ENCODE data around the gene MPZL2. TPM values are rescaled to one million over a fixed set of nuclear protein-coding genes. Genes with fewer than 3 reads are reported as not detected.

Gene MPZL2
- total and polyA plus RNA-seq, 7 donors, result 1.0 to 8.1 (median 3.4) TPM

DNA sequence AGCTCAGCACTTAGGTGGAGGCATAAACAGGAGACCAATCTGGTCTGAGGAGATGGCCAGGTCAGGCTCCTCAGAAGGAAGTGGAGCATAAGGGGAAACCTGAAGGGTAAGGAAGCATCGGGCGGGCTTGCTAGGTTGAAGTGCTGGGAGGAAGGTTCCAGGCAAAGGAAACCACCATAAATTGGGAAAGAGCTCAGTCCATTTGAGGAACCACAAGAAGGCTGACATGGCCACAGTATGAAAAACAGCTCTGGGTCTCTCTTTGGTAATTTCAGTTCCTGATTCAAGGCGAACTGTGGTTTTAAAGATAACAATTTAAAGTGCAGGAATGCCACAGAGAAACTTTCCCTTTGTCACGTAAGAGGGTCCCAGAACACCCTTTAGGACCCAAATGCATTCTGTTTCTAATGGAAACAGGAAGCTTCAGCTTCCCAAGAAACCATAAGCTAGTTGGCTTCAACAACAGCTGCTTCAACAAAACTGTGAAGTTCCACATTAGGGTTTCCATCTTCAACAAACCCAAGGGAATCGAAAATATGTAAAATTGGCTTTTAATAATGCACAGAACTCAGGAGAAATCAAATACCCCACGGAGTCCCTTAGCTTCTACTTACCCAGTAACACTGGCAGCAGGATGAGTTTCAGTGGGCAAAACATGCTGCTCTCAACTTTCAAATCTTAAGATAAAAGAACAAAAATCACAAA is 49.7 kb downstream of the MPZL2 start:
- Histone ChIP-seq H3K27me3 (ENCODE audit: insufficient read depth in 3 of 3, low read length in 2 of 3) (peaks cover 4 to 34% (median 4%) of the 10 kb centered on the region in 3 donors), H3K4me3 (no peak overlapping the region), H3K4me1 (no peaks in the 10 kb centered on the region), H3K9me3 (no peaks in the 10 kb centered on the region), H3K36me3 (ENCODE audit: insufficient read depth in 1 of 2, low read depth in 1 of 2) (no peaks in the 10 kb centered on the region), H3K27ac (no peak overlapping the region)
- ATAC-seq (no peak), DNase-seq (no peak)
- TF ChIP-seq, protein P1, sequence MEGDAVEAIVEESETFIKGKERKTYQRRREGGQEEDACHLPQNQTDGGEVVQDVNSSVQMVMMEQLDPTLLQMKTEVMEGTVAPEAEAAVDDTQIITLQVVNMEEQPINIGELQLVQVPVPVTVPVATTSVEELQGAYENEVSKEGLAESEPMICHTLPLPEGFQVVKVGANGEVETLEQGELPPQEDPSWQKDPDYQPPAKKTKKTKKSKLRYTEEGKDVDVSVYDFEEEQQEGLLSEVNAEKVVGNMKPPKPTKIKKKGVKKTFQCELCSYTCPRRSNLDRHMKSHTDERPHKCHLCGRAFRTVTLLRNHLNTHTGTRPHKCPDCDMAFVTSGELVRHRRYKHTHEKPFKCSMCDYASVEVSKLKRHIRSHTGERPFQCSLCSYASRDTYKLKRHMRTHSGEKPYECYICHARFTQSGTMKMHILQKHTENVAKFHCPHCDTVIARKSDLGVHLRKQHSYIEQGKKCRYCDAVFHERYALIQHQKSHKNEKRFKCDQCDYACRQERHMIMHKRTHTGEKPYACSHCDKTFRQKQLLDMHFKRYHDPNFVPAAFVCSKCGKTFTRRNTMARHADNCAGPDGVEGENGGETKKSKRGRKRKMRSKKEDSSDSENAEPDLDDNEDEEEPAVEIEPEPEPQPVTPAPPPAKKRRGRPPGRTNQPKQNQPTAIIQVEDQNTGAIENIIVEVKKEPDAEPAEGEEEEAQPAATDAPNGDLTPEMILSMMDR (IDR thresholded peaks at IDR 0.05), result no peak
- 46 to 51% (median 50%) methylated on average over 6 of the region's 6 CpGs for whole genome bisulfite sequencing, 3 donors
- intact Hi-C loops (cut with DNase I), result loop anchor here in 1 of 2 donors (5.0 kb wide), 1 partner anchor 48 kb away; the partner anchor contains the start of gene MPZL2

DNA sequence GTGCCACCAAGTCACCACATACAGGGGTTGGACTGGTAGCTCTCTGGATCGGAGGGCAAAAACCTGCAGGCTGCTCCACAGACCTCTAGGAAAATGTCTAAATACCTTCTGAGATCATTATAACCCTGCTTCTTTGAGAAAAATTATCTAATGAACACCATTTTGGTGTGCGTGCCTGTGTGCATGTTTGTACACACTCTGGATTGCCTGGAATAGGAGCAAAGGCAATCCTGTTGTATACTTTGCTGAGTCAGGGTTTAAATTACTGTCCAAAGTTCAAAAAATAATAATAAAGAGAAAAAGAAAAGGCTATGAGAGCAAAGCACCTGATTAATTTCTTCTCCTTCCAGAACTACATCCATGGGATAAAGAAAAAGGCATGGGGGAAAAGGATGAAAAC is 50.3 kb downstream of the MPZL2 start:
- Histone ChIP-seq H3K27ac (no peak overlapping the region), H3K36me3 (ENCODE audit: insufficient read depth in 1 of 2, low read depth in 1 of 2) (no peaks in the 10 kb centered on the region), H3K27me3 (ENCODE audit: insufficient read depth in 3 of 3, low read length in 2 of 3) (peaks cover 4 to 38% (median 4%) of the 10 kb centered on the region in 3 donors), H3K9me3 (no peaks in the 10 kb centered on the region), H3K4me1 (no peaks in the 10 kb centered on the region), H3K4me3 (no peak overlapping the region)
- TF ChIP-seq, protein P1 (IDR thresholded peaks at IDR 0.05), result no peak
- intact Hi-C loops (cut with DNase I), result loop anchor here in 1 of 2 donors (5.0 kb wide), 1 partner anchor 49 kb away; the partner anchor contains the start of gene MPZL2
- DNase-seq, result no peak
- no peak for ATAC-seq
- WGBS, 3 donors, result 92 to 97% (median 96%) methylated on average over 2 of the region's 2 CpGs

DNA sequence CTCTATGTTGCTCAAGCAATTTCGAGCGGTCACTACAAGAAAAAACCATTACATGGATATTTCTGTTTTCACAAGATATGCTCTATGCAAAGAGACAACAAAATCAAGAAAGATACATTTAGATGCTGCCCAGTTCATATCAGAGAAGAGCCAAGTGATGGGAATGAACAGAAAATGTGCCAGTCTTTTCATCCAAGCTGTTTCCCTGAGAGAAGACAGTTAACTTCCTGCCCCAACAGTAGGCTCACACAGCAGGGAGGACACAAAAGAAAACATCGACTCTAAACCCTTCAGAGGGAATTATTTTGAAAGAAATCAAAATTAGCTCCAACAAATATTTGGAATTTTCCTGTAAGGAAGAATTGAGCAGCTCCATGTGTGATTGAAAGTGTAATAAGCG is 50.9 kb downstream of the MPZL2 start:
- Histone ChIP-seq H3K4me3 (no peak overlapping the region), H3K4me1 (no peaks in the 10 kb centered on the region), H3K9me3 (no peaks in the 10 kb centered on the region), H3K27ac (no peak overlapping the region), H3K36me3 (ENCODE audit: insufficient read depth in 1 of 2, low read depth in 1 of 2) (no peaks in the 10 kb centered on the region), H3K27me3 (ENCODE audit: insufficient read depth in 3 of 3, low read length in 2 of 3) (peaks cover 4 to 44% (median 4%) of the 10 kb centered on the region in 3 donors)
- TF ChIP-seq, protein P1 (IDR thresholded peaks at IDR 0.05), result no peak
- intact Hi-C loops (cut with DNase I), result loop anchor here in 1 of 2 donors (5.0 kb wide), 1 partner anchor 49 kb away; the partner anchor contains the start of gene MPZL2
- DNase-seq (no peak), ATAC-seq (no peak)
- WGBS, 3 donors, result 81 to 85% (median 82%) methylated on average over 4 of the region's 4 CpGs

DNA sequence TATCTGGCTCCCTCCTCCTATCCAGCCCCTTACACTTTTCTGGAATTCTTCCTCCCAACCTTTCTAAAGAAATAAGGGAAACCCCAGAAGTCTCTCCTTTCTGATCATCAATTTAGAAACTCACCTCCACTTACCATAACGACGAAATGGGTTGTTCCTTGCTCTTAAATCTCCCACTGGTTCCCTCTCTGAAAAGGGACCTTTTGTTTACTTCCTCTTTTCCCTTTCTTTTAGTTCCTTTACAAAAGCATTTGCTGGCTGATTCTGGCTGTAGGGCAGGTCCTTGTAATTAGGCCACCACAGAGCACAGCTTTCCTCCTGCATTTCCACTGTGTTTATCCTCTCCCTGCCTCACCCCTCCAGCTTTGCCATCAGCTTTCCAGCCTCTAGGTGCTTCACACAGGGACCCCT is 51.3 kb downstream of the MPZL2 start:
- Histone ChIP-seq H3K27me3 (ENCODE audit: insufficient read depth in 3 of 3, low read length in 2 of 3) (peaks cover 4 to 45% (median 5%) of the 10 kb centered on the region in 3 donors), H3K9me3 (no peaks in the 10 kb centered on the region), H3K27ac (no peak overlapping the region), H3K4me1 (no peaks in the 10 kb centered on the region), H3K4me3 (no peak overlapping the region), H3K36me3 (ENCODE audit: insufficient read depth in 1 of 2, low read depth in 1 of 2) (no peaks in the 10 kb centered on the region)
- intact Hi-C loops (cut with DNase I), result loop anchor here in 1 of 2 donors (5.0 kb wide), 1 partner anchor 50 kb away; the partner anchor contains the start of gene MPZL2
- ATAC-seq, result no peak
- WGBS, 3 donors, result 73 to 79% (median 78%) methylated on average over 2 of the region's 2 CpGs
- no peak for DNase-seq
- TF ChIP-seq, protein P1 (IDR thresholded peaks at IDR 0.05), result no peak
